GM12865 (cell line): ENCODE data around the gene C19orf53.

Experiments used
- DNase-seq: peaks from one replicate; pipeline ENCODE4 v3.0.0; 2010; ENCODE audit warnings: low read depth
- H3K4me3 ChIP-seq: 2 replicates; pipeline ENCODE4 v1.5.1; 2011; ENCODE audit warnings: mild to moderate bottlenecking, low read depth, low read length, control low read depth
- TF ChIP-seq, protein P1 (sequence below): IDR thresholded peaks from 2 replicates; pipeline ENCODE4 v1.5.1; 2011; ENCODE audit warnings: low read length, control low read depth, low read depth, inconsistent platforms; ENCODE audit not compliant: insufficient read depth; ENCODE audit errors: missing control alignments

C19orf53 gene

DNA sequence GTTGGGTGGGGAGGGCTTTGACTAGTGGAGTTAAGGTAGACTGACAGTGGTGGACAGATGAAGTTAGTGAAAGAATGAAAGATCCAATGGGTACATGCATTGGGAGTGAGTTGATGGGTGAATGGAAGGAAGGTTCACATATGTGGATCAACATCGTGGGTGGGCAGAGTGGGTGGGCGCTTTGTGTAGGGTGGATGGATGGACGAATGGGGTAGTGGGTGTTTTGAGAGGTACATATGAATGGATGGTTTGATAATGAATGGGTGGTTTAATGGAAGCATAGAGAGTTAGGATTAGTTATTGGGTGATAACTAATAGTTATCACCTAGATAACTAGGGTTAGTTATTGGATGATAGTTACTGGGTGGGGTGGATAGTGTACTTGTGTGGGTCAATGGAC, 32.5 kb downstream of the C19orf53 start:
- H3K4me3 ChIP-seq = no peak overlapping the region
- no peak for DNase-seq
- TF ChIP-seq, protein P1, sequence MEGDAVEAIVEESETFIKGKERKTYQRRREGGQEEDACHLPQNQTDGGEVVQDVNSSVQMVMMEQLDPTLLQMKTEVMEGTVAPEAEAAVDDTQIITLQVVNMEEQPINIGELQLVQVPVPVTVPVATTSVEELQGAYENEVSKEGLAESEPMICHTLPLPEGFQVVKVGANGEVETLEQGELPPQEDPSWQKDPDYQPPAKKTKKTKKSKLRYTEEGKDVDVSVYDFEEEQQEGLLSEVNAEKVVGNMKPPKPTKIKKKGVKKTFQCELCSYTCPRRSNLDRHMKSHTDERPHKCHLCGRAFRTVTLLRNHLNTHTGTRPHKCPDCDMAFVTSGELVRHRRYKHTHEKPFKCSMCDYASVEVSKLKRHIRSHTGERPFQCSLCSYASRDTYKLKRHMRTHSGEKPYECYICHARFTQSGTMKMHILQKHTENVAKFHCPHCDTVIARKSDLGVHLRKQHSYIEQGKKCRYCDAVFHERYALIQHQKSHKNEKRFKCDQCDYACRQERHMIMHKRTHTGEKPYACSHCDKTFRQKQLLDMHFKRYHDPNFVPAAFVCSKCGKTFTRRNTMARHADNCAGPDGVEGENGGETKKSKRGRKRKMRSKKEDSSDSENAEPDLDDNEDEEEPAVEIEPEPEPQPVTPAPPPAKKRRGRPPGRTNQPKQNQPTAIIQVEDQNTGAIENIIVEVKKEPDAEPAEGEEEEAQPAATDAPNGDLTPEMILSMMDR = no peak

DNA sequence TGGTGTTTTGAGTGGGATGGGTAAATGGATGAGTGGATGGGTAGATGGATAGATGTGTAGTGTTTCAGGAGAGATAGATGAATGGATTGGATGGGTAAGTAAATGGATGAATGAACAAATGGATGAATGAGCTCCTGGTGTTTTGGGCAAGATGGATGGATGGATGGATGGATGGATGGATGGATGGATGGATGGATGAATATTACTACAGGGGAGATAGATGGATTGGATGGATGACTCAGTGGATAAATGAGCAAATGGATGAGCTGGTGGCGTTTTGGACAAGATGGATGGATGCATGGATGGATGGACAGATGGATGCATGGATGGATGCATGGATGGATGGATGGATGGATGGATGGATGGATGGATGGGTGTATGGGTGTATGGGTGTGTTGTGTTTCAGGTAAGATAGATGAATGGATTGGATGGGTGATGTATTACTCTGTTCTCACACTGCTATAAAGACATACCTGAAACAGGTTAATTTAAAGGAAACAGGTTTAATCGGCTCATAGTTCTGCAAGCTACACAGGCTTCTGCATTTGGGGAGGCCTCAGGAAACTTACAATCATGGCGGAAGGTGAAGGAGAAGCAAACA, 33.3 kb downstream of the C19orf53 start:
- TF ChIP-seq, protein P1 = no peak
- H3K4me3 ChIP-seq = no peak overlapping the region
- DNase-seq = no peak

DNA sequence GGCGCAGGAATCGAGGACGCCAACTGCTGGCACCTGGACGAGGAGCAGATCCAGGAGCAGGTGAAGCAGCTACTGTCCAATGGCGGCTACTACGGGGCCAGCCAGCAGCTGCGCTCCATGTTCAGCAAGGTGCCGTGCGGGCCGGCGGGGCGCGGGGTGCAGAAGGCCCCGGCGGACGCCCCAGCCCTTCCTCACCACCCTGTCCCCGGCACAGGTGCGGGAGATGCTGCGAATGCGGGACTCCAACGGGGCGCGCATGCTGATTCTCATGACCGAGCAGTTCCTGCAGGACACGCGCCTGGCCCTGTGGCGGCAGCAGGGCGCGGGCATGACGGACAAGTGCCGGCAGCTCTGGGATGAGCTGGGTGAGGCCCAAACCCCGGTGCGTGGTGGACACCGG, 34.6 kb downstream of the C19orf53 start:
- no peak for DNase-seq
- no peak overlapping the region for H3K4me3 ChIP-seq
- TF ChIP-seq, protein P1 = no peak

DNA sequence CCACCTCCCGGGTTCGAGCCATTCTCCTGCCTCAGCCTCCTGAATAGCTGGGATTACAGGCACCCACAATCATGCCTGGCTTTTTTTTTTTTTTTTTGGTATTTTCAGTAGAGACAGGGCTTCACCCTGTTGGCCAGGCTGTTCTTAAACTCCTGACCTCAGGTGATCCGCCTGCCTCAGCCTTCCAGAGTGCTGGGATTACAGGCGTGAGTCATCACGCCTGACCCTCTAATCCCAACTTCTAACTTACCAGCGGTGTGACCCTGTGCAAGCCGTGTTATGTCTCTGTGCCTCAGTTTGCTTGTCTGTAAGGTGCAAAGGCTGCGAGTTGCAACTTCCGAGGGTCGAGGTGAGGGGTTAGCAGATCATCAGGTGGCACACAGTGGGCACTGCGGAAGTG, 38.3 kb downstream of the C19orf53 start:
- TF ChIP-seq, protein P1 = no peak
- H3K4me3 ChIP-seq = no peak overlapping the region

DNA sequence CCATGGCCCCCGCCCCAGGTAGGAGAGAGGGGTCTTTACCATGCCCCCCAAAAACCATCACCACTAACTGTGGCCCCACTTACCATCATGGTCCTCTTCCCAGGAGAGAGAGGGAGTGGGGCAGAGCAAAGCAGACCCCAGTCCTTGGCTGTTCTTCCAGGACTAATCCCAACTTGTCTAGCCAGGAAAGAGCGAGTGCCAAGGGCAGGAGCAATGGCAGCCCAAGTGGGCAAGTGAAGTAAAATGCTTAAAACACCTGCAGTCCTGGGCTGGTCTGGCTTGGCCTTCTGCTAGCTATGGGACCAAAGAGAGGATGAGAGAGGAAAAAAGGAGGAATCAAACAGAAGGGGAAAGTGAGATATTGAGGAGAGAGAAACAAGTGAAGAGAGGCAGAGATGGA, 38.9 kb downstream of the C19orf53 start:
- TF ChIP-seq, protein P1 = no peak
- H3K4me3 ChIP-seq = no peak overlapping the region

More for the DNA sequence above, 38.3 kb downstream of the C19orf53 start:
- no peak for DNase-seq

GRCh38 chr19:13814550-13814949, 40.3 kb downstream of the C19orf53 start:
- H3K4me3 ChIP-seq = no peak overlapping the region
- TF ChIP-seq, protein P1 = no peak
- DNase-seq = no peak

More for the DNA sequence above, 38.9 kb downstream of the C19orf53 start:
- no peak for DNase-seq

DNA sequence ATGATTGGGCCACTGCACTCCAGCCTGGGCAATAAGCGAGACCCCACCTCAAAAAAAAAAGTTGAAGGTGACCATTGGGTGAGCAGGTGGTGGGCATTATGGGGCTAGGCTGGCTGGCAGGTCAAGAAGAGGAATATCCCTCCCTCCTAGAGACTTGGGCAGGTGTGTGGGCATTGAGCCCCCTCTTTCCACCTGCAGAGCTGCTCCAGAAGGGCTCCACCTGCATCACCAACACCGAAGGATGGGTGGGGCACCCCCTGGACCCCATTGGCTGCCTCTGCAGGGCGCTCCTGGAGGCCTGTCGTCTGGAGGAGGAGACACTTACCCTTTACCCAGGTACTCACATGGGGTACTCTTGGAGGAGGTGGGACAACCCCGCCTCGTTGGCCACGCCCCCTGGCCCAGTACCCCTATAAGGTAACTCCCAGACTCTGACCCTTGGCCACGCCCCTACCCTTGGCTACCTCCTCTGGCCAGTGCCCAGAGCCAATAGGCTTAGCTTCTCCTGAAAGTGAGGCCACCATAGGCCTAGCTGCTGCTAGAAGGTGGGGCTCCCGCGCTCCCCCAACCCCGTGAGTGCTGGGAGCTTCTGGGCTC, 42.9 kb downstream of the C19orf53 start:
- H3K4me3 ChIP-seq = no peak overlapping the region
- no peak for DNase-seq
- TF ChIP-seq, protein P1 = no peak
